NCI-H1436 treated with DMSO at 0.1 percent for 48 hours (cell line): ENCODE measurements around the gene KATNAL1.
"Not testable (repeated sequence)": the region's sequence is repeated elsewhere in the genome, so short reads cannot be mapped to it uniquely, and the experiment has no call there.

Source experiments
- DNase-seq: peaks from one replicate; lab custom pipeline; 2025; lab: John Stamatoyannopoulos, UW

Gene KATNAL1

GRCh38 chr13:30292325-30292724 is 15.0 kb downstream of the KATNAL1 start:
- no peak for DNase-seq

GRCh38 chr13:30290812-30291436 is 16.4 kb downstream of the KATNAL1 start:
- no peak for DNase-seq

GRCh38 chr13:30289533-30289932 is 17.8 kb downstream of the KATNAL1 start:
- no peak for DNase-seq

- not testable (repeated sequence) for DNase-seq
Observed at GRCh38 chr13:30286059-30286458, 21.3 kb downstream of the KATNAL1 start.

GRCh38 chr13:30276178-30276577 is 31.2 kb downstream of the KATNAL1 start:
- no peak for DNase-seq

- no peak for DNase-seq
Observed at GRCh38 chr13:30274083-30274482, 33.3 kb downstream of the KATNAL1 start.

- not testable (repeated sequence) for DNase-seq
Observed at GRCh38 chr13:30270035-30270434, 37.3 kb downstream of the KATNAL1 start.

- no peak for DNase-seq
Observed at GRCh38 chr13:30268673-30269072, 38.7 kb downstream of the KATNAL1 start.

- DNase-seq, result no peak
Observed at GRCh38 chr13:30266756-30267155, 40.6 kb downstream of the KATNAL1 start.

- DNase-seq, result not testable (repeated sequence)
Observed at GRCh38 chr13:30259149-30259733, 48.1 kb downstream of the KATNAL1 start.

- DNase-seq, result no peak
Observed at GRCh38 chr13:30257468-30258099, 49.8 kb downstream of the KATNAL1 start.

GRCh38 chr13:30256713-30257467 is 50.5 kb downstream of the KATNAL1 start:
- no peak for DNase-seq

- no peak for DNase-seq
Observed at GRCh38 chr13:30255696-30256095, 51.7 kb downstream of the KATNAL1 start.

- no peak for DNase-seq
Observed at GRCh38 chr13:30253830-30254229, 53.5 kb downstream of the KATNAL1 start.

GRCh38 chr13:30247406-30247805 is 59.9 kb downstream of the KATNAL1 start:
- no peak for DNase-seq

GRCh38 chr13:30241532-30241931 is 65.8 kb downstream of the KATNAL1 start:
- DNase-seq, result no peak

- no peak for DNase-seq
Observed at GRCh38 chr13:30240608-30241007, 66.7 kb downstream of the KATNAL1 start.

GRCh38 chr13:30235216-30235615 is 72.1 kb downstream of the KATNAL1 start:
- DNase-seq, result no peak

- DNase-seq, result no peak
Observed at GRCh38 chr13:30234619-30235162, 72.7 kb downstream of the KATNAL1 start.

GRCh38 chr13:30224732-30225131 is 82.6 kb downstream of the KATNAL1 start:
- DNase-seq, result no peak

GRCh38 chr13:30222254-30222653 is 85.1 kb downstream of the KATNAL1 start:
- no peak for DNase-seq

- no peak for DNase-seq
Observed at GRCh38 chr13:30216111-30216510, 91.2 kb downstream of the KATNAL1 start.

- no peak for DNase-seq
Observed at GRCh38 chr13:30212256-30212655, 95.1 kb downstream of the KATNAL1 start.
